Measurements from ENCODE around the gene NDUFB8. TPM values are rescaled to one million over a fixed set of nuclear protein-coding genes. Genes with fewer than 3 reads are reported as not detected.

Gene NDUFB8
- total and polyA plus RNA-seq, 9 donors = 99.4 to 262 (median 150) TPM

GRCh38 chr10:100553929-100554328, 24.3 kb upstream of the NDUFB8 start:
- no peak for TF ChIP-seq POLR2A (IDR thresholded peaks at IDR 0.05)
- no peak for TF ChIP-seq CTCF (IDR thresholded peaks at IDR 0.05)
- TF ChIP-seq EP300 (IDR thresholded peaks at IDR 0.05) = no peak
- intact Hi-C loops (cut with DNase I) = no loop called here
- Histone ChIP-seq H3K4me1 (ENCODE audit: insufficient read depth) (no peaks in the 10 kb centered on the region), H3K9me3 (no peaks in the 10 kb centered on the region), H3K27ac (no peak overlapping the region), H3K27me3 (no peaks in the 10 kb centered on the region), H3K36me3 (no peaks in the 10 kb centered on the region), H3K4me3 (no peak overlapping the region)
- no peak for DNase-seq
- WGBS, 3 donors = 88 to 95% (median 89%) methylated on average over 3 of the region's 3 CpGs

GRCh38 chr10:100551738-100552137, 22.1 kb upstream of the NDUFB8 start:
- Histone ChIP-seq H3K27me3 (no peaks in the 10 kb centered on the region), H3K4me1 (ENCODE audit: insufficient read depth) (no peaks in the 10 kb centered on the region), H3K4me3 (no peak overlapping the region), H3K27ac (no peak overlapping the region), H3K36me3 (no peaks in the 10 kb centered on the region), H3K9me3 (no peaks in the 10 kb centered on the region)
- intact Hi-C loops (cut with DNase I) = no loop called here
- 56 to 64% (median 59%) methylated on average over 5 of the region's 5 CpGs for WGBS, 3 donors
- no peak for DNase-seq
- TF ChIP-seq POLR2A (IDR thresholded peaks at IDR 0.05) (no peak), CTCF (IDR thresholded peaks at IDR 0.05) (no peak), EP300 (IDR thresholded peaks at IDR 0.05) (no peak)

- Histone ChIP-seq H3K27ac (no peak overlapping the region), H3K4me3 (no peak overlapping the region), H3K4me1 (ENCODE audit: insufficient read depth) (no peaks in the 10 kb centered on the region), H3K9me3 (no peaks in the 10 kb centered on the region), H3K36me3 (no peaks in the 10 kb centered on the region), H3K27me3 (no peaks in the 10 kb centered on the region)
- no peak for TF ChIP-seq EP300 (IDR thresholded peaks at IDR 0.05)
- no peak for TF ChIP-seq POLR2A (IDR thresholded peaks at IDR 0.05)
- no peak for TF ChIP-seq CTCF (IDR thresholded peaks at IDR 0.05)
- WGBS, 3 donors = 65 to 67% (median 65%) methylated on average over 4 of the region's 4 CpGs
- intact Hi-C loops (cut with DNase I) = no loop called here
- no peak for DNase-seq
These were observed 21.5 kb upstream of the NDUFB8 start for GRCh38 chr10:100551196-100551595.

GRCh38 chr10:100544950-100545349, 15.3 kb upstream of the NDUFB8 start:
- no peaks in the 10 kb centered on the region for H3K27me3 ChIP-seq
- H3K27ac ChIP-seq = no peak overlapping the region
- H3K4me3 ChIP-seq = no peak overlapping the region
- WGBS, 3 donors = 84 to 92% (median 91%) methylated on average over 5 of the region's 5 CpGs
- H3K9me3 ChIP-seq = no peaks in the 10 kb centered on the region
- intact Hi-C loops (cut with DNase I) = no loop called here
- H3K36me3 ChIP-seq = no peaks in the 10 kb centered on the region
- no peaks in the 10 kb centered on the region for H3K4me1 ChIP-seq (ENCODE audit: insufficient read depth)
- TF ChIP-seq CTCF (IDR thresholded peaks at IDR 0.05) (no peak), POLR2A (IDR thresholded peaks at IDR 0.05) (no peak), EP300 (IDR thresholded peaks at IDR 0.05) (no peak)
- no peak for DNase-seq

GRCh38 chr10:100537475-100537874, 7.8 kb upstream of the NDUFB8 start:
- intact Hi-C loops (cut with DNase I) = no loop called here
- WGBS, 3 donors = 87 to 92% (median 90%) methylated on average over 4 of the region's 4 CpGs
- H3K9me3 ChIP-seq = no peaks in the 10 kb centered on the region
- no peak overlapping the region for H3K4me3 ChIP-seq
- no peaks in the 10 kb centered on the region for H3K27me3 ChIP-seq
- TF ChIP-seq POLR2A (IDR thresholded peaks at IDR 0.05) = no peak
- no peak for TF ChIP-seq CTCF (IDR thresholded peaks at IDR 0.05)
- no peak for TF ChIP-seq EP300 (IDR thresholded peaks at IDR 0.05)
- H3K4me1 ChIP-seq (ENCODE audit: insufficient read depth) = peaks cover 7% of the 10 kb centered on the region
- H3K36me3 ChIP-seq = no peaks in the 10 kb centered on the region
- DNase-seq = no peak
- H3K27ac ChIP-seq = no peak overlapping the region
